WI38 (cell line): ENCODE results near the gene JADE2.

Experiments used
- H3K4me3 ChIP-seq: 2 replicates; pipeline ENCODE4 v1.5.1; 2011; ENCODE audit warnings: low read depth, mild to moderate bottlenecking, control low read depth, low read length
- CTCF ChIP-seq: IDR thresholded peaks from 2 replicates; pipeline ENCODE4 v1.5.1; 2012; ENCODE audit warnings: low read depth, mild to moderate bottlenecking, control low read depth, low read length

JADE2 gene

GRCh38 chr5:134534058-134534725, 8.7 kb downstream of the JADE2 start:
- no peak for TF ChIP-seq CTCF
- no peak overlapping the region for H3K4me3 ChIP-seq

GRCh38 chr5:134534726-134535110, 9.2 kb downstream of the JADE2 start:
- TF ChIP-seq CTCF, result no peak
- H3K4me3 ChIP-seq, result no peak overlapping the region

- no peak for TF ChIP-seq CTCF
- H3K4me3 ChIP-seq, result no peak overlapping the region
These were observed 11.4 kb downstream of the JADE2 start for GRCh38 chr5:134536876-134537275.

DNA sequence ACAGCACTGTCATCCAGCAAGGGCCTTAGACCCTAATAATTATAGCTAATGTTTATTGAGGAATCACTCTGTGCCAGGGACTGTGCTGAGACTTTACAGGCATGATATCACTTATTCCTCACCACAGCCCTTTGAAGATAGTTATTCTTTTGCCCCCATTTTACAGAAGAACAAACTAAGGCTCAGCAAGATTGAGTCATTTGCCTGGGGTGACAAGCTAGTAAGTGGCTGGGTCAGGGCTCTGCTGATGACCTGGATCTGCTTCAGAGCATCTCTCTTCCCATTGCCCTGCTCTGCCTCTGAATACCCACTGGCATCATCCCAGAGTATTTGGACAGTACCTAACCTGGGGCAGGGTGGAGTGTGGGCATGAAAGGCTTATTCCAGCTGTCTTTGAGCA, 11.8 kb downstream of the JADE2 start:
- no peak for TF ChIP-seq CTCF
- H3K4me3 ChIP-seq, result no peak overlapping the region

GRCh38 chr5:134538296-134538695, 12.8 kb downstream of the JADE2 start:
- no peak overlapping the region for H3K4me3 ChIP-seq
- TF ChIP-seq CTCF, result no peak

- no peak overlapping the region for H3K4me3 ChIP-seq
- TF ChIP-seq CTCF, result no peak
These were observed 14.3 kb downstream of the JADE2 start for GRCh38 chr5:134539732-134540131.

DNA sequence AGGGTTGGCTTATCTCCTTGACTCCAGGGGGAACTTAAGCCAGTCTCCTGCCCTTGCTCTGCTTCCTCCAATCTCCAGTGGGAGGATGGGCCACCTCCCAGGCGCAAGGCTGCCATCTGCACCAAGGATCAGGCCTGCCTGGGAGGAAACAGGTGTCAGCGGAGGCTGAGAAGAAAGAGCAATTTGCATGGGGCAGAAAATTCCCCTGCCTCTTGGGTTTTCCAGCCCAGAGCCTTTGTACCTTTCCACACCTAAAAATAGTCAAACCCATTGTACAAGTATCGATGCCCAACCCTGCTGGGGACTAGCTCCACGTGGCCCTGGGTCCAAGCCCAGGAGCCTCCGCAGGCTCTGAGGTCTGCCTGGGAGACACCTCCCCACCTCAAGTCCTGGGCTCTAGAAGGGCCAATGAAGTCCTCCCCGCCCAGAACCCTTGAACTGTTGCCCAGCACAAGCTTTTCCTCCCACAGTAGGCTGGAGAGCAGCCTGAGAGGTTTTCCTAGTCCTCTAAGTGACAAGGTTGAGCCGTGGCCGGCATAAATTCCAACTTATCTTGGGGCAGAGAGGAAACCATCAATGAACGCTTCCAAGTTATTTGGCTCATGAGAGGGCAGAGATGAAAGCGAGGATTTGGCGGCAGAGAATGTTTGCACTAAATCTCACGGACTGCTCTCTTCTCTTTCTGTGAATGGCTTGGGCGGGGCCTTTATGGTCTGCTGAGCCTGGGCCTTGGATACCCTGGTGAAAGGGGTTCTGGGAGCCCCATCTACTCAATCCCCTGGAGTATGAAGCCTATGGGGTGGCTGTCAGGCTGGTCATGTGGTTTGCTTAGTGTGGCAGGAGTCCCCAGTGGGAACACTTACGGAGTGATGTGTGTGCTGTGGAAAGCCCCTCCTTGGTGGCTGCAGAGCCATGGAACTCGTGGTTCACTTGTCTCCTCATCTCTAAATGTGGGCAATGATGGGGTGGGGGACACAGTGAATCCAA, 15.6 kb downstream of the JADE2 start:
- TF ChIP-seq CTCF, result no peak
- no peak overlapping the region for H3K4me3 ChIP-seq
